ENCODE measurements around the gene FSTL5.
"Not testable (repeated sequence)": the region's sequence is repeated elsewhere in the genome, so short reads cannot be mapped to it uniquely, and the experiment has no call there.

FSTL5 gene

DNA sequence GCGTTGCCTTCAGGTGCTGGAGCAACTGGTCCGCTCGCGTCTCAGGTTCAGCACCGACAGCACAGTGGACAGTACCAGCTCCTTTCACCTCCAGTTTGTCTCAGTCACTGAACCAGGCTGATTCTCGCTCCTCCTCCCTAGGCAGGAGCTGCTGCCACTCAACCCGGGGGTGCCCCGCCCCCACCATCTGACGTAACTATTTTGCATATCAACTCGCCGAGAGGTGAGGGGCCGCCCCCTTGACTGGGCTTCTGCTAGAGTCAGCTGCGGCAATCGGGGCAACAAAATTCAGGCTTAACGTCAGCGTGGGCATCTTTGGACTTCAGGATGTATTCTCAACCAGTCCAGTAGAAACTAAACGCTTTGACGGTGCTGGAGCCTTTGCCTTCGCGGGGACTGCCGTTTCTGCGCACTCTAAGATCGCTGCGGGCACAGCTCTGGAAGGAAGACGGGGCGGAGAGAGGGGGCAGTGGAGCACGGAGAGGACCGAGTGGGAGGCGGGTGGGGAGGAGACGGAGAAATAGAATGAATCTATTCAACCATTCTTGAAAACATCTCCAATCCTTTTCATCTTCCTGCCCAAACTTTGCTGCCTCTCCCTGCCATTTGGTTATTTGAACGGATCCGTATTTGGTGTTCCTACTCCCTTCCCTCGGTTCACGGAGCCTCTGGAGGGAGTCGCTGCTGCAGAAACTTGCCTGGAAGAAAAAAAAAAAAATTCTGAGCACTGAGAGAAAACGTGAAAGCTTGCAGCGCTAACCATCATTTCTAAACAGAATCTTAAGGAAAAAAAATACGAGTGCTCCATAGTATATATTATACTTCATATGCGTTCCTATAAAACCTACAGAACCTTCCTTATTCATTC is at the start of gene FSTL5:
TSS of gene FSTL5 (minus strand) at position 109 of the 868 bp plus-strand sequence. CDS start 52,604 bp downstream, outside the sequence.
- peak; percentile 36 for DNase-seq

DNA sequence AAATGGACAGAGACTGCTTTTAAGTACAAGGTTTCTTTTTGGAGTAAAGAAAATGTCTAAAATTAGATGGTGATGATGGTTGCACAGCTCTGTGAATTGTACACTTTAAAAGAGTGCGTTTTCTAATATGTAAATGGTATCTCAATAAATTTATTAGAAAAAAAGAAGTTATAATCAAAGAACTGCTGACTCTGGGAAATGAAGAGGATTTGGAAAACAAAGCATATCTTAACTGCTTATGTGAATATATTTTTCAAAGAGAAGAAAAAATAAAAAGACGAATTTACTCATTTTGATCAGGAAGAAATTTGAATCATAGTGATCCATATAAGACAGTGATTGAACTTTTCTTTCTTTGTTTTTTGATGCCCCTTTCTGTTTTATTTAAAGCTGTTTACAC is 45.9 kb upstream of the FSTL5 start:
- no peak for DNase-seq

- DNase-seq: not testable (repeated sequence)
Measured at GRCh38 chr4:162203478-162203877, 39.7 kb upstream of the FSTL5 start.

GRCh38 chr4:162201673-162202072 is 37.9 kb upstream of the FSTL5 start:
- DNase-seq: no peak

DNA sequence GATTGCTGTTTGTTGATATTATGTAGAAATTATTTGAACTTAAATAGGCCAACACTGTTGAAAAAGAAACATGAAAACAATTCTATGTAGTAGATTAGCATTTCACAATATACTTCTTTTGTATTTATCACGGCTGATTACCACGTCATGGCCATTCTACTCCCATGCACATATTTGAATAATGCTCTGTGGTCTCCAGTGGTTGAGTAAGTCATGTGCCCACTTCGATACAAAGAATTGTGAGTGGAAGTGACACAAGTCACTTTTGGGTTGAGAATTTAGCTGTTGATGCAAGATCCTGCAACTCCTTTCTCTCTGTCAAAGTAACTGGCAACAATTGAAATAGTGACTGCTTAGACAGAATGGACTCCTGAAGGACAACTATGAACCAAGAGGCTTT is 6.7 kb upstream of the FSTL5 start:
- no peak for DNase-seq

DNA sequence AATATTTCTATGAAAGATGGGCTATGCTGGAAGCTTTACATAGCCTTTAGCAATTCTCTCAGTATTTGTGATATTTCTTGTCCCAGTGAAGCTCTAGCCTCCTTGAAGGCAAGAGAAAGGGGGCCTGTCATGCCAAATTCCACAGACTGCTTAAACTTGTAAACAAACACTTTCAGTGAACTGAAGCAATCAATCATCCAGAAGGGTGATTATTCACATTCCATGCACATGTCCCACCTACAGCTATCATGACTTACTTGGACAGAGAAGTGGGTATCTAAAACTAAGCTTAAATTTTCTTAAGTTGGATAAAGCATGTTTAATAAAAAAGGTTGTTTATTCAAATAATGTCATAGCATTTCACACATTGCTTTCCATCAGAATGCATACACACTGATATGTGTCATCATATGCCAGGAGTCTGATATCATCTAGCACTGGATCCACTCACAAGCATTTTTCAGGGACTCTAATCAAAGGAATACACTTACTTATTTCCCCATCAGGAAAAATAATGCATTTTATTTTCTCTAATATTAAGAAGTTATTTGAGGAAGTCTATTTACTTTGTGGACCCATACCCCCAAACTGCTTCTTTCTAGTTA is 1.2 kb upstream of the FSTL5 start:
- DNase-seq: no peak

DNA sequence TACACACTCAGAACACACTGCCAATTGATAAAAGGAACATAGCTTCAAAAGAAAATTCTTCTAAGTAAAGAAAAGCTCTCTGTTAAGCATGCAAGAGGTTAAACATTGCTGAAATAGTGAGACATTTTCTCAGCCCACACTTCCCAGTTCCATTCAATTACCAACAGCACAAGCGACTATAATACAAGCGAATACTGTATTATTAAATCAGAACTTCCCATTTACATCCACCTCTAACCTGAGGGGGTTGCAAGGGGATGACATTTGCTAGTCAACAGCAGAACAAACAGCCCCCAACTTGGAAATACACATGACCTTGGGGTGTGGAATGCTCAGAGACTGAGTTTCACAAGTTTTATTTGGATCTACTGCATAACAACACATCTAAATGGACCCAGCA is 1.1 kb downstream of the FSTL5 start:
- DNase-seq: no peak

DNA sequence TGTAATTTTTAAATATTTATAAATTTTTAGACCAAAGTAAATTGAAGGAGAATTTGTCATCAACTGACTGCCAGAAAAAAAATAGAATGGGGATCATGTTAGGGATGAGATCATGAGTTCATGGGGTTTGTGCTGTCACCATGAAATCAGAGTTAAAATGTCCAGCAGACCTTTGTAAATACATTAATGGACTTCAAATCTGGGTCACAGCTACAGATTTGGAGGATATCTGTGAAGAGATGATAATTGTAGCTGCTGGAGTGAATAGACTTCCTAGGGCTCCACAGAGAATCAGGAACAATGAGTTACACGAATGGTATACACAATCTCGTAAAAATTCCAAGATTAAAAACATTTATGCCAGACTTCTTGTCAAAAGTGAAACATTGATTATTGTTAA is 6.6 kb downstream of the FSTL5 start:
- DNase-seq: no peak

DNA sequence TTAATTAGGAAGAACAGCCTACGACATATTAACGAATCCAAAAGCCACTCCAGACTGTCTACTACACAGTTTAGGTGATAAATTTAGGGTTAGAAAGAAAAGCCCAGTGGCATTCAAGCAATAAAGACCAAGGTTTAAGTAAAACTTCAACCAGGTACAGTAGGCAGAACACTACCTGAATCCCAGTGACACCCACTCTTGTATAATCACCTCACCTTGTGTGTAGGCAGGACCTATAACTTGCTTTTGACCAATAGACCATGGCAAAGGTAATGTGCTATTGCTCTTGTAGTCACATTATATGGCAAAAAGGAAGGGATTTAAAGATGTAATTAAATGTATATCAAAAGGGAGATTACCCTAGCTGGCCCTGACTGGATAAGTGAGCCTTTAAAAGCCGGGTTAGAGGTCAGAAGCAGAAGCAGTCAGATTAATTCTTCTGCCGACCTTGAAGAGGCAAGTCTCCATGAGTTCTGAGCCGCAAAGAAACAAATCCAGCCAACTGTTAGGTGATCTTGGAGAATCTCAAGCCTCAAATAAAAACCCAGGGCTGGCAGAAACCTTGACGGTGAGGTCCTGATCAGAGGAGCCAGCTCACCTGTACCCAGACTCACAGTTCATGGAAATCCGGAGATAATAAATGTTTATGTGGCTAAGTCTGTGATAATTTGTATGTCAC is 8.8 kb downstream of the FSTL5 start:
- DNase-seq: no peak

DNA sequence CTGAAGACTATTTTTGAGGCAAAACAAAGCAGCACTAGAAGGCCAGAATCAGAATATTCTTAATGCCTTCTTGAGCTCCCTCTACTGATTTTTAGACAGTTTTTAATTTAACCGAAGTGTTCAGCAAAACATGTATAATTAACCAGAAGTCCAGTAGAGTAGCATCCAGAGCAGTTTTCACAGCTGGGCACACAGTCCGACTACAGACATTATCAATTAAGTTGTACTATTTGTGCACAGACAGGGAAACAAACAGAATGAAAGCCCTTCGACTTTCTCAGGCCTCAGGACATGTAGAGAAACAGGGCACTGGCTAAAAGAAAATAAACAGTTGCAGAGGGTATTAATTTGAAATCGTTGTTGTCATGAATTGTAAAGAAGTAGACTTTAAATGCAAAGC is 11.9 kb downstream of the FSTL5 start:
- no peak for DNase-seq

GRCh38 chr4:162151386-162151785 is 12.4 kb downstream of the FSTL5 start:
- no peak for DNase-seq

DNA sequence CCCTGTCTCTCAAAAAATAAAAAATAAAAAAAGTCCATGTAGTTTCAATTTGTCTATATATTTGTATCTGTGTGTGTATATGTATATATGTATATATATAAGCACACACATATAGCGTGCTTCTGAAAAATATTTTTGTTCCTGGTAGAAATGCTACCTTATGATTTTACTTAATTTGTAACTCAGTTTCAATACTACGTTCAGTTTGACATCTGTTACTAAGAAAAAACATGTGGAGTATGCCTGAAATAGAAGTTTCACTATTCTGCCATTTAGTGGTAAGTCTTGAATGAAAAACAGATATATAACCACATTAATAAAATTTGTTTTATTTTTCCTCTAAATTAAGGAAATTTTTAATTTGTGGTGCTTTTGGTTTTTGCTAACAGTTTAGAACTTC is 14.2 kb downstream of the FSTL5 start:
- no peak for DNase-seq

- no peak for DNase-seq
Measured at GRCh38 chr4:162140051-162140683, 23.6 kb downstream of the FSTL5 start.

- DNase-seq: no peak
Measured at GRCh38 chr4:162139412-162139811, 24.4 kb downstream of the FSTL5 start.

DNA sequence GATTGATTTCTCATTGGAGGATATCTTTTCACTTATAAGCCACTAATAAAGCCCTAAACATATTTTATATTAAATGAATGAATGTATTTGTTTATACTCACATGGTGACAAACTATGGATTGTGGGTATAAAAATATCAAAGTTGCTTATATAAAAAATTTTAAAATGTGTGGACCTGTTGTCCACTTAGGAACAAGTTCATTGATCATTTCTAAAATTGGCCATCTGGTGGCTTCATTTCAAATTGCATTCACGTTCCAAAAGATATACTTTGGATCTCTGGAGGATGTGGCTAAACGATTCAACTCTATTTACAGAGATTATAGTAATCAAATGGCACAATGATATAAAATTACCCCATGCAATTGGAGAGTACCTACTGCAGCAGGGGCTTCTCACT is 32.5 kb downstream of the FSTL5 start:
- DNase-seq: no peak

GRCh38 chr4:162126729-162127128 is 37.1 kb downstream of the FSTL5 start:
- DNase-seq: no peak

GRCh38 chr4:162117051-162117450 is 46.7 kb downstream of the FSTL5 start:
- no peak for DNase-seq

- no peak for DNase-seq
Measured at GRCh38 chr4:162116095-162116779, 47.6 kb downstream of the FSTL5 start.

DNA sequence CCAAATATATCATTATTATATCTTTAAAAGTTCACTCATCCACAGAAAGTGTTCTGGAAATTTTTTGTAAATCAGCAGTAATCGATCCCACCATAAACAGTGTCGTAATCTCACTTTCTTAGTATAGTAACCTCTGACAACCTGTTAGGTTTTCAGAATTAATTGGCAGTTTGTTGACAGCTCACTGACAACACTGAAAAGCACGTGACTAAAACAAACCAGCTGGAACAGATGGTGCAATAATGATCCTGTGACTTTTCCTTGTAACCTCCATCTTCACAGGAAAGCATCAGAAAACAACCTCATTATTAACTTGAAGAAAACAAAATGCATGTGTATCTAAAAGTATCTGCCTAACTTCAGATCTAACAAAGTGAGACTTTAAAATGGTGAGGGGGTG is 48.5 kb downstream of the FSTL5 start:
- DNase-seq: no peak

DNA sequence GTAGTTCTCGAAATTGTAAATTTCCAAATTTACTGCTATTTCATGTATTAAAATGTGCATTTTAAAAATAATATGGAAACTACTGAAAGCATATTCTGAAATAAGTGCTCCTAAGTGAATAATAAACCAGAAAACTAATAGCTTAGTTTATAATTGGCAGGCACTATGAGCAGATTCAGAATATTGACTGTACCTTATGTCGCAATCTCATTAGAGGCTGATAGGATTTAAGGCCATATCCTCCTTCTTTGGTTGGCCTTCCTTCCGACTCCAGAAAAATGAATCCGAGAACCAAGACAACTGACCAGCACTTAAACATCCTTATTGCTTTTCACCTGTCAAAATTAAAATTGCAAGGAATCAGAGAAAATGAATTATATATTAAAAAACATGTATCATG is 52.7 kb downstream of the FSTL5 start:
- no peak for DNase-seq

- no peak for DNase-seq
Measured at GRCh38 chr4:162104459-162105124, 59.2 kb downstream of the FSTL5 start.

GRCh38 chr4:162103908-162104307 is 59.9 kb downstream of the FSTL5 start:
- not testable (repeated sequence) for DNase-seq
